Neural progenitor cell (in vitro differentiated cells): ENCODE data around the gene ADORA1. TPM values are rescaled to one million over a fixed set of nuclear protein-coding genes. Genes with fewer than 3 reads are reported as not detected.

Experiments
- DNase-seq: peaks from one replicate; pipeline ENCODE4 v3.0.0-alpha.2; 2016; ENCODE audit warnings: low spot score
- H2AFZ ChIP-seq: fragments of 200-600 bp; sonication (generic); replicated peaks from 2 replicates; pipeline ENCODE4 v1.6.1; 2016; ENCODE audit warnings: antibody characterized with exemption
- H3F3A ChIP-seq: fragments of 200-600 bp; sonication (generic); 2 replicates; pipeline ENCODE4 v1.6.1; 2016; ENCODE audit warnings: antibody characterized with exemption, low read depth
- H3K27ac ChIP-seq: fragments of 200-600 bp; sonication (generic); 2 replicates; pipeline ENCODE4 v1.5.1; 2016; ENCODE audit warnings: mild to moderate bottlenecking
- H3K27me3 ChIP-seq: fragments of 200-600 bp; sonication (generic); 2 replicates; pipeline ENCODE4 v1.6.1; 2016; ENCODE audit warnings: mild to moderate bottlenecking, moderate library complexity
- H3K36me3 ChIP-seq: fragments of 200-600 bp; sonication (generic); 2 replicates; pipeline ENCODE4 v1.5.1; 2016
- H3K4me1 ChIP-seq: fragments of 200-600 bp; sonication (generic); 2 replicates; pipeline ENCODE4 v1.6.1; 2016; ENCODE audit warnings: mixed run types
- H3K4me2 ChIP-seq: fragments of 200-600 bp; sonication (generic); 2 replicates; pipeline ENCODE4 v1.6.1; 2016
- H3K4me3 ChIP-seq: fragments of 200-600 bp; sonication (generic); 2 replicates; pipeline ENCODE4 v1.5.1; 2016
- H3K79me2 ChIP-seq: fragments of 200-600 bp; sonication (generic); 2 replicates; pipeline ENCODE4 v1.6.1; 2016; ENCODE audit warnings: low read depth
- H3K9ac ChIP-seq: fragments of 200-600 bp; sonication (generic); 2 replicates; pipeline ENCODE4 v1.6.1; 2016
- H3K9me3 ChIP-seq: fragments of 200-600 bp; sonication (generic); 2 replicates; pipeline ENCODE4 v1.5.1; 2016; ENCODE audit warnings: low read depth
- H4K20me1 ChIP-seq: fragments of 200-600 bp; sonication (generic); 2 replicates; pipeline ENCODE4 v1.6.1; 2016; ENCODE audit warnings: low read depth
- H3K27ac Mint-ChIP-seq: 3 replicates; pipeline ENCODE4 v1.8.0; 2021; ENCODE audit warnings: mixed read lengths
- H3K27me3 Mint-ChIP-seq: 2 replicates; pipeline ENCODE4 v1.8.0; 2022; ENCODE audit warnings: low read depth, mild to moderate bottlenecking, inconsistent platforms, moderate library complexity, mixed read lengths; ENCODE audit not compliant: insufficient read depth
- H3K36me3 Mint-ChIP-seq: 3 replicates; pipeline ENCODE4 v1.8.0; 2021; ENCODE audit warnings: mixed read lengths
- H3K4me1 Mint-ChIP-seq: 3 replicates; pipeline ENCODE4 v1.8.0; 2021; ENCODE audit warnings: mixed read lengths
- H3K4me3 Mint-ChIP-seq: 3 replicates; pipeline ENCODE4 v1.8.0; 2021; ENCODE audit warnings: mild to moderate bottlenecking, moderate library complexity, mixed read lengths
- H3K9me3 Mint-ChIP-seq: 3 replicates; pipeline ENCODE4 v1.8.0; 2020; ENCODE audit warnings: mixed read lengths
- EZH2 ChIP-seq: fragments of 200-600 bp; sonication (generic); IDR thresholded peaks from 2 replicates; pipeline ENCODE4 v1.6.1; 2017; ENCODE audit warnings: antibody characterized with exemption, mild to moderate bottlenecking, moderate library complexity
- EZH2phosphoT487 ChIP-seq: fragments of 200-600 bp; sonication (generic); IDR thresholded peaks from 2 replicates; pipeline ENCODE4 v1.6.1; 2017; ENCODE audit warnings: antibody characterized with exemption
- total RNA-seq: library from RNA; depleted of rRNA; stranded (reverse); fragments of >200 nt; gene quantifications from 2 replicates; pipeline ENCODE4 v1.2.3, GENCODE V29; 2015; ENCODE audit warnings: low replicate concordance
- TF ChIP-seq, protein P1 (sequence below): fragments of 200-600 bp; sonication (generic); IDR thresholded peaks from 2 replicates; pipeline ENCODE4 v1.5.1; 2017; ENCODE audit warnings: antibody characterized with exemption, mild to moderate bottlenecking

ADORA1 gene
- total RNA-seq, 1 donor from 2014 or later, result 1.1 TPM

DNA sequence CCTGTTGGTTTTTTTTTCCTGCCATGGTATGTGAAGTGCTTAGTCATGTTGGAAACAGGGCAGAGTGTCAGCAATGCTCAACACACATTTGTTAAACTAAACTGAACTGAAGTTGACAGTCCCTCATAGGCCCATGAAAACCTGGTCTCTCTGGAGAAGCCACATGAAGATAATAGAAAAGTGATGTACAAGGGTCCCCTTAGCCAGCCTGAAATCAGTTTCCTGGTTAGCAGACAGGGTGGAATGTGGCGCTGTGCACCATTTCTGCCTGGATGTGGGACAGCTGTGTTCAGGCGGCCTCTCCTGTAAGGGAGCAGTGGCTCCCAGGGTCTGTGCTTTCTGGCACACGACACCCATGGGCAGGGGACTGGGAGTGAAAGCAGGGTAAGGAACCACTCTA, 68.8 kb downstream of the ADORA1 start:
- Mint-ChIP-seq H3K36me3 (peaks cover 2% of the 10 kb centered on the region), H3K9me3 (peaks cover 4% of the 10 kb centered on the region), H3K27ac (peak overlapping the region; percentile 23), H3K27me3 (peaks cover 5% of the 10 kb centered on the region), H3K4me1 (peaks cover 5% of the 10 kb centered on the region), H3K4me3 (no peak overlapping the region)
- Histone ChIP-seq H3K27ac (no peak overlapping the region), H3K27me3 (no peaks in the 10 kb centered on the region), H3K4me3 (no peak overlapping the region), H3K4me1 (no peaks in the 10 kb centered on the region), H3F3A (no peaks in the 10 kb centered on the region), H2AFZ (no peak overlapping the region), H3K9me3 (no peaks in the 10 kb centered on the region), H3K4me2 (no peak overlapping the region), H4K20me1 (no peaks in the 10 kb centered on the region), H3K79me2 (no peaks in the 10 kb centered on the region), H3K36me3 (no peaks in the 10 kb centered on the region), H3K9ac (no peak overlapping the region)
- no peak for DNase-seq
- TF ChIP-seq, protein P1, sequence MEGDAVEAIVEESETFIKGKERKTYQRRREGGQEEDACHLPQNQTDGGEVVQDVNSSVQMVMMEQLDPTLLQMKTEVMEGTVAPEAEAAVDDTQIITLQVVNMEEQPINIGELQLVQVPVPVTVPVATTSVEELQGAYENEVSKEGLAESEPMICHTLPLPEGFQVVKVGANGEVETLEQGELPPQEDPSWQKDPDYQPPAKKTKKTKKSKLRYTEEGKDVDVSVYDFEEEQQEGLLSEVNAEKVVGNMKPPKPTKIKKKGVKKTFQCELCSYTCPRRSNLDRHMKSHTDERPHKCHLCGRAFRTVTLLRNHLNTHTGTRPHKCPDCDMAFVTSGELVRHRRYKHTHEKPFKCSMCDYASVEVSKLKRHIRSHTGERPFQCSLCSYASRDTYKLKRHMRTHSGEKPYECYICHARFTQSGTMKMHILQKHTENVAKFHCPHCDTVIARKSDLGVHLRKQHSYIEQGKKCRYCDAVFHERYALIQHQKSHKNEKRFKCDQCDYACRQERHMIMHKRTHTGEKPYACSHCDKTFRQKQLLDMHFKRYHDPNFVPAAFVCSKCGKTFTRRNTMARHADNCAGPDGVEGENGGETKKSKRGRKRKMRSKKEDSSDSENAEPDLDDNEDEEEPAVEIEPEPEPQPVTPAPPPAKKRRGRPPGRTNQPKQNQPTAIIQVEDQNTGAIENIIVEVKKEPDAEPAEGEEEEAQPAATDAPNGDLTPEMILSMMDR, result peak; percentile 30
- TF ChIP-seq EZH2phosphoT487, result no peak

DNA sequence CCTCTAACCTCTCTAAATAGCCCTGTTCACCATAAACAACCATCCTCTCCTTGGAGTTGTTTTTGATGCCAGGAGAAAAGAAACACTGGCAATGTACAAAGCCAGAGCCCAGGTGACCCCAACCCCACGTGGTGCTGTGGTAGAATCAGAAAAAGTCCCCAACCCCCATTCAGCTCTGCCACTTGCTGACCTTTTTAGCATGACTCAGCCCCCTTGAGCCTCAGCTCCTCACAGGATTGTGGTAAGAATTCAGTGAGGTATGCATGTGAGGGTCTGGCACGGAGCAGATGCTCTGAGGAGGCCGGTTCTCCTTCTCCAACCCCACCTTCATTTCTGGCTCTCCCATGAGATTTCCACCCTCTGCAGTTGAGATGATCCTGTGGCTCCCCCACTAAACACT, 70.1 kb downstream of the ADORA1 start:
- H4K20me1 ChIP-seq, result no peaks in the 10 kb centered on the region
- H3K4me1 Mint-ChIP-seq, result peaks cover 5% of the 10 kb centered on the region
- H3K27me3 ChIP-seq, result no peaks in the 10 kb centered on the region
- no peak overlapping the region for H3K4me3 Mint-ChIP-seq
- TF ChIP-seq EZH2phosphoT487 (no peak), EZH2 (no peak)
- H3K27me3 Mint-ChIP-seq, result peaks cover 5% of the 10 kb centered on the region
- no peaks in the 10 kb centered on the region for H3K79me2 ChIP-seq
- H3K36me3 ChIP-seq, result no peaks in the 10 kb centered on the region
- no peaks in the 10 kb centered on the region for H3F3A ChIP-seq
- peaks cover 4% of the 10 kb centered on the region for H3K9me3 Mint-ChIP-seq
- no peak overlapping the region for H3K27ac Mint-ChIP-seq
- H3K9ac ChIP-seq, result no peak overlapping the region
- H3K4me2 ChIP-seq, result no peak overlapping the region
- no peaks in the 10 kb centered on the region for H3K4me1 ChIP-seq
- no peak for DNase-seq
- no peaks in the 10 kb centered on the region for H3K36me3 Mint-ChIP-seq
- H2AFZ ChIP-seq, result no peak overlapping the region
- no peaks in the 10 kb centered on the region for H3K9me3 ChIP-seq
- H3K27ac ChIP-seq, result no peak overlapping the region
- no peak overlapping the region for H3K4me3 ChIP-seq

DNA sequence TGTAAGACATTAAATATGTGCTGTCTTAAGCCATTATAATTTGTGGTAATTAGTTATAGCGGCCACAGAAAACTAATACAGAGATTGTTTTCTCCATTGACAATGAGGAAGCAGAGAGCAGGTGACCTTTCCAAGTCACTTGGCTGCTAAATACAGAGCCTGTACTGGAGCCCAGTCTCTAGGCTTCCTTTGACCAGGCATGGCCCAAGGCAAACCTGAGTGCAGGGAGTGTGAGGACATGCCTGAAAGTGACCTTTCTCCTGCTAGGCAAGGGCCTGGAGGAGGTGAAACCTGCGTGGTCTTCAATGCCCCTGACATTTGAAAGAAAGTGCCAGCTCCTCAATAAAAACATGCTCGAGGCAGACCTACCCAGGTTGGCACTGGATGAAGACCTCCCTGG, 71.5 kb downstream of the ADORA1 start:
- Histone ChIP-seq H3F3A (no peaks in the 10 kb centered on the region), H2AFZ (no peak overlapping the region), H3K79me2 (no peaks in the 10 kb centered on the region), H3K4me1 (no peaks in the 10 kb centered on the region), H3K9me3 (no peaks in the 10 kb centered on the region), H3K4me3 (no peak overlapping the region), H3K4me2 (no peak overlapping the region), H3K9ac (no peak overlapping the region), H3K36me3 (no peaks in the 10 kb centered on the region), H4K20me1 (no peaks in the 10 kb centered on the region), H3K27ac (no peak overlapping the region), H3K27me3 (no peaks in the 10 kb centered on the region)
- H3K36me3 Mint-ChIP-seq, result no peaks in the 10 kb centered on the region
- peaks cover 5% of the 10 kb centered on the region for H3K4me1 Mint-ChIP-seq
- TF ChIP-seq EZH2phosphoT487, result no peak
- TF ChIP-seq, protein P1, result no peak
- no peak for TF ChIP-seq EZH2
- no peak overlapping the region for H3K27ac Mint-ChIP-seq
- H3K4me3 Mint-ChIP-seq, result no peak overlapping the region
- H3K9me3 Mint-ChIP-seq, result peaks cover 4% of the 10 kb centered on the region
- no peak for DNase-seq
- H3K27me3 Mint-ChIP-seq, result peaks cover 4% of the 10 kb centered on the region

DNA sequence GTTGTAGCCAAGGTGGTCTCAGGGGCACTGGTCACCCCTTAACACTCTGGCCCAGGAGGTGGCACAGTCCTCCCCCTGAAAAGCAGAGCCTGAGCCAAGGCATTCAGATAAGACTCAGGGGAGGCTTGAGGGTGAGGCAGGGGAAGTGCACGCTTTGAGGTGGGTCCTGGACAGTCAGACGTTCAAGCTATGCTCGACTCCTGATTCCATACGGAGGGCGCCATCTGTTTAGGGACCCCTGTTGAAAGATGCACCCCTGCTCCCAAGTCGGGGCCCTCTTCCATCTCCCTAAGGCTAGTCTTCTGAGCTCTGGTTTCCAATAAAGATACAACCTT, 71.9 kb downstream of the ADORA1 start:
- Histone ChIP-seq H3K4me3 (no peak overlapping the region), H3K9me3 (no peaks in the 10 kb centered on the region), H3K9ac (no peak overlapping the region), H3F3A (no peaks in the 10 kb centered on the region), H4K20me1 (no peaks in the 10 kb centered on the region), H3K4me2 (no peak overlapping the region), H2AFZ (no peak overlapping the region), H3K27ac (no peak overlapping the region), H3K79me2 (no peaks in the 10 kb centered on the region), H3K4me1 (no peaks in the 10 kb centered on the region), H3K36me3 (no peaks in the 10 kb centered on the region), H3K27me3 (no peaks in the 10 kb centered on the region)
- no peak for DNase-seq
- TF ChIP-seq EZH2phosphoT487, result no peak
- no peak for TF ChIP-seq EZH2
- TF ChIP-seq, protein P1, result no peak
- Mint-ChIP-seq H3K36me3 (no peaks in the 10 kb centered on the region), H3K4me1 (peaks cover 5% of the 10 kb centered on the region), H3K9me3 (peaks cover 4% of the 10 kb centered on the region), H3K4me3 (no peak overlapping the region), H3K27me3 (peaks cover 4% of the 10 kb centered on the region), H3K27ac (no peak overlapping the region)
